CD1c-positive myeloid dendritic cell (primary cell): Measurements from ENCODE around the gene MPST.
A peak's percentile ranks its signal among the peaks of the same experiment; 100 is the strongest.
"Not testable (repeated sequence)": the region's sequence is repeated elsewhere in the genome, so short reads cannot be mapped to it uniquely, and the experiment has no call there.

Source experiments
- DNase-seq: peaks from one replicate; pipeline ENCODE4 v3.0.0-alpha.2; 2016; ENCODE audit errors: extremely low spot score

MPST gene

DNA sequence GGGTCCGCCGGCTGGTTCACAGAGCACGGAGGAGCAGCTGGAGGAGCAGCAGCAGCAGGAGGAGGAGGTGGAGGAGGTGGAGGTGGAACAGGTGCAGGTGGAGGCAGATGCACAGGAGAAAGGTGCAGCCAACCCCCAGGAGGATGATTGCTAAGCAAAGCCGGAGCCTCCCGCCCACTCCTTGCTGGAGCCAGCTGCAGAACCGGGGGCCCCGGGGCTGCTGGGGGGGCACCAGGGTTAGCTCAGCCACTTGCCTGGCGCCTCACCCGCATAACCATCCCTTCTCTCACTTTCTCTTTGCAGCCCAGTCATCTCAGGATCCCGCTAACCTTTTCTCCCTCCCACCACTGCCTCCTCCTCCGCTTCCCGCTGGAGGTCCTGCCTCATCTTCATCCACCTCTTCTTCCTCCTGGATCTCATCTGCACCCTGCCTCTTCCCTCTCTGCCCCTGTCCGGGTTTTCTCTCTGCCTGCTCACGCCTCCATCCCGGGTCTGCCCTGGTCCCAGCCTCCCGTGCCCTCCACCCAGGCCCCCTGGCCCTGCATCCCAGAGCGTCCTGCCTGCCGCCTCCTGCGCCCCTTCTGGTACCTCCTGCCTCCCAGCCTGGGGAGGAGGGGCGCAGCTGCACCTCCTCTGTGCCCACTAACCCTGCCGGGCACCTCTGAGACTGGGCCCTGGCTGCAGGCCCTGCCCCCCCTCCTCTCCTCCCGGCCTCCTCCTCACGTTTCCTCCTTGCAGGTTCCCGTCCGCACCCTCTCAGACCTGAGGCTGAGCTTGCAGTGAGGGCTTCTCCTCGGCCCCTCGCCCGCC is 41.5 kb downstream of the MPST start:
- no peak for DNase-seq

GRCh38 chr22:37061611-37062375 is 42.3 kb downstream of the MPST start:
- no peak for DNase-seq

- no peak for DNase-seq
Observed at GRCh38 chr22:37062376-37062675, 42.8 kb downstream of the MPST start.

DNA sequence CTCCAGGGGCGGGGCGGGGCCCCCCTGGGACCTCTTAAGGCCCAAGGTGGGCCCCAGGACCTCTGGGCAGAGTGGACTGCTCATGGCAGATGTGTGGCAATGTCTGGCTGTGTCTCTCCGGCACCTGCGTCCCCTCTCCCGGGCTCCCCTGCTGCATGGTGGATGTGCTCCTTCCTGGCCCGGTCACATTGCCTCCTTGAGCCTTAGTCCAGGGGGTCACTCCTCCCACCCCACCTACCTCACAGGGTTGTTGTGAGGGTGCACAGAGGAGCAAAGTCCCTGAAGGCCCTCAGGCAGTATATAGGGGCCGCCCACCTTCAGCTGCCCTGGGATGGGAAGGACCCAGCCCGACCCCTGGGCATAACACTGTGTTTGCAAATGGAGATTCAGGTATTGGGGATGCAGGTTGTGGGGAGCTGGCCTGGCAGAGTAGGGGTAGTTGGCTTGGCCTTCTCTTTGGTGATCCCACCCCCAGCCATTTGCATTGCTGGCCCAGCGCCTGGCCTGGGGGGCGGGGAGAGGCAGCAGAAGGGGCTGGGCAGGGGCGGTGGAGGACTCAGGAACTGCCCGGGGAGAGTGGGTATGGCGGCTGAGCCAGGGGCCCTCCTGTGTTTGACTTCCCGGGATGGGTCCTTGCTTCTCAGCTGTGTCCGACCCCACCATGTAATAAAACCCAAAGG is 43.3 kb downstream of the MPST start:
- no peak for DNase-seq

- DNase-seq = no peak
Observed at GRCh38 chr22:37063431-37064420, 44.2 kb downstream of the MPST start.

GRCh38 chr22:37064553-37064952 is 45.0 kb downstream of the MPST start:
- no peak for DNase-seq

DNA sequence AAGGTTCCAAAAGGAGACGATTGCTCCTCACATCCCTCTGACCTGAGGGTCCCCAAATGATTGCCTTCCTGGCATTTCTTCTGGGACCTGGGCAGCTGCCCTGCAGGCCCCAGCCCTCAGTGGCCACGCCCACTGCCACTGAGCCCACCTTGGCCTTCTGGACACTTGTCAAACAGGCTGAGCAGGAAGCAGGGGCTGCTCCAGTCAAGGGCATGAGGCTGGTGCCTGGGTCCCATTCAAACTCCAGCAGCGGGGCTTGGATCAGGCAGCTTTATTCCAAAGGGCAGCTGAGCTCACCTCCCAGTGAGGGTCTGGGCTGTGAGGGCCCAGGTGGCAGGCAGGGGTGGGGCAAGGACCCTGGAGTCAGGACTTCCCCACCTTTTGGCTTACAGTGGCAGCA is 45.6 kb downstream of the MPST start:
- DNase-seq = no peak

DNA sequence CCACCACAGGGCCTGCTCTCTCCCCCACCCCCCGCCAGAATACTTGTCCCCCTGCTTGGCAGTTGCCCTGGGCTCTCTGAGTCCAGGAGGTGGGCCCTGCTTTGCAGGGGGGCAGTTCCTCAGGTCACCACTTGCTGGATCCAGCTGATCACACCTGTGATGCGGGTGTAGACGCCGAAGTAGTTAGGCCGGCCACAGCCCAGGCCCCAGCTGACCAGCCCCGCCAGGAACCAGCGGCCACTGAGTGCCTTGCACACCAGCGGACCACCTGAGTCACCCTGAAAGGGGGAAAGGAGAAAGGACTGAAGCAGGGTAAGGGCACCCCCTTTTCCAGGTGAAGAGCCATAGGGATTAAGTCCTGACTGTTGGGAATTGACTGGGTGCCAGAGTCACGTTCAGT is 46.4 kb downstream of the MPST start:
- no peak for DNase-seq

DNA sequence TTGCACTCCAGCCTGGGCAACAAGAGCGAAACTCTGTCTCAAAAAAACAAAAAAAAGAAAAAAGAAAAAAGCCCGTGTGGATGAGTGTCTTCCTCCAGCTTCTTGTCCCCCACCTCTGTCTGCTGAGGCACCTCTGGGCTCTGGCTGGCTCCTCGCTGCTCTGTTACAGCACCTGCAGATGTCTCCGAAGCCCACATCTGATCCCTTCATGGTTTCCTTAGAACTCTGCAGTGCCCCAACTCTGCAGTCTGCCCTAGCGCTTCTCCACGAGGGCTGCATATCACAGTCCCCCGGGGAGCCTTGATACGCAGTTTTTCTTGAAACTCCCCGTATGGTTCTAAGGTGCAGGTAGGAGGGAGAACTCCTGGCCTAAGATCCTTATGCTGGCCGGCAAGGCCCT is 47.9 kb downstream of the MPST start:
- DNase-seq = no peak

DNA sequence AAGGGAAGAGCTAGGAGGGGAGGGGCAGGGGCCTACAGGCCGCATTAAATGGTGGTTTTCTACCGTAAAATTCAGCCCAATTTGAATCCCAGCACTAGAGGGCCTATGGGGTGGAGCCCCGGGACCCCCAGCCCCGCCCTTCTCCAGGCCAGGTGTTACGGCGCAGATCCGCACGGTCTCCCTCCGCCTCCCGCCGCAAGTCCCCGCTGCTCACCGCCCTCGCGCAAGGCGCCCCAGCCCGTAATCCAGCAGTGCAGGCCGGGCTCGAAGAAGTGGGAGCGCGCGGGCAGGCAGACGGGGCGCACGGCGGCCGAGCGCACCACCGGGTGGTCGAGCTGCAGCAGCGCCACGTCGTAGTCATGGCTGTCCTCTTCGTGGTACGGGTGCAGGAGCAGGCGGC is 49.3 kb downstream of the MPST start:
- no peak for DNase-seq

- no peak for DNase-seq
Observed at GRCh38 chr22:37069319-37069718, 49.8 kb downstream of the MPST start.

GRCh38 chr22:37069719-37070118 is 50.2 kb downstream of the MPST start:
- no peak for DNase-seq

GRCh38 chr22:37070334-37070733 is 50.8 kb downstream of the MPST start:
- DNase-seq = no peak

- DNase-seq = no peak
Observed at GRCh38 chr22:37070744-37071143, 51.2 kb downstream of the MPST start.

DNA sequence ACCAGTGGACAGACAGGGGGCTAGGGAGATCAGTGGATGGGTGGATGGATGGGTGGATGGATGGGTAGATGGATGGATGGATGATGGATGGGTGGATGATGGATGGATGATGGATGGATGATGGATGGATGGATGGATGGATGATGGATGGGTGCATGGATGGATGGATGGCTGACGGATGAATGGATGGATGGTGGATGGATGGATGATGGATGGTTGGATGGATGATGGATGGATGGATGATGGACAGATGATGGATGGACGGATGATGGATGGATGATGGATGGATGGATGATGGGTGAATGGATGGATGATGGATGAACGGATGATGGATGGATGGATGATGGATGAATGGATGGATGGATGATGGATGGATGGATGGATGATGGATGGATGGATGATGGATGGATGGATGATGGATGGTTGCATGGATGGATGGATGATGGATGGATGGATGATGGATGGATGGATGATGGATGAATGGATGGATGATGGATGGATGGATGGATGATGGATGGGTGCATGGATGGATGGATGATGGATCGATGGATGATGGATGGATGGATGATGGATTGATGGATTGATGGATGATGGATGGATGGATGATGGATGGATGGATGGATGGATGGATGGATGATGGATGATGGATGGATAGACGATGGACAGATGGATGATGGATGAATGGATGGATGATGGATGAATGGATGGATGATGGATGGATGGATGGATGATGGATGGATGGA is 52.5 kb downstream of the MPST start:
- not testable (repeated sequence) for DNase-seq

- DNase-seq = no peak
Observed at GRCh38 chr22:37072673-37073072, 53.1 kb downstream of the MPST start.

- no peak for DNase-seq
Observed at GRCh38 chr22:37074537-37074936, 55.0 kb downstream of the MPST start.

DNA sequence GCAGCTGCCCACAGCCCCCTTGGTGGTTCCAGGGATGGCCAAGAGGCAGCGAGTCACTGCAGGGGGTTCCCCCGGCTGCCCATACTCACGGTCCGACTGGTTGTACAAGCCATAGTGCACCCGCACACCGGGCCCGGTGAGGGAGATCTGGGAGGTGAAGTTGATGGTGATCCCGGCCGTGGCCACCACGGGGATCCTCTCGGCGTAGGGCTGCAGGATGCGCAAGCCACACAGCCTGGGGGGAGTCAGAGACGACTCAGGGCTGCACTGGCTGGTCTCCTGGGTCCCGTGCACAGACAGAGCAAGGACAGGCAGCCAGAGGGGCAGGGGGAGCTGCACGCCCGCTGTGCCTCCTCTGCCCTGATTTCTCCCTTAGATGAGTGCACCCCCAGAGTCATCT is 55.5 kb downstream of the MPST start:
- DNase-seq = no peak

DNA sequence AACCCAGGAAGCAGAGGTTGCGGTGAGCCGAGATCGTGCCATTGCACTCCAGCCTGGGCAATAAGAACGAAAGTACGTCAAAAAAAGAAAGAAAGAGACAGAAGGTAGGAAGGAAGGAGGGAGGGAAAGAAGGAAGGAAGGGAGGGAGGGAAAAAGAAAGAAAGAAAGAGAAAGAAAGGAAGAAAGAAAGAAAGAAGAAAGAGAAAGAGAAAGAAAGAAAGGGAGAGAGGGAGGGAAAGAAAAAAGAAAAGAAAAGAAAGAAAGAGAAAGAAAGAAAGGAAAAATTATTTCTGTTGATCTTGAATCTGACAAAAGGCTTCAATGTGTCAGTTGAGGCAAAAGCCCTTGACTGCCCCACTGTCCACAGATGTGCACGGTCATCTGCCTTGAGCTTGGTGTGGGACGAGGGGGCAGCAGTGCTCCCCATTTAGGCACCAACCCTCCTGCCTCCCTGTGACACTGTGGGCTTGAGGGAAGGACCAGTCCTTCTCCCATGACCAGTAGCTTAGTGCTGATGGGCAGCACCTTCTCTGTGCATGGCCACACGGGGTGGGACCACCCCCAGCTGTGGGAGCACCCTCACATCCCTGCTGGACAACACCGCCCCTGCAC is 56.4 kb downstream of the MPST start:
- no peak for DNase-seq

DNA sequence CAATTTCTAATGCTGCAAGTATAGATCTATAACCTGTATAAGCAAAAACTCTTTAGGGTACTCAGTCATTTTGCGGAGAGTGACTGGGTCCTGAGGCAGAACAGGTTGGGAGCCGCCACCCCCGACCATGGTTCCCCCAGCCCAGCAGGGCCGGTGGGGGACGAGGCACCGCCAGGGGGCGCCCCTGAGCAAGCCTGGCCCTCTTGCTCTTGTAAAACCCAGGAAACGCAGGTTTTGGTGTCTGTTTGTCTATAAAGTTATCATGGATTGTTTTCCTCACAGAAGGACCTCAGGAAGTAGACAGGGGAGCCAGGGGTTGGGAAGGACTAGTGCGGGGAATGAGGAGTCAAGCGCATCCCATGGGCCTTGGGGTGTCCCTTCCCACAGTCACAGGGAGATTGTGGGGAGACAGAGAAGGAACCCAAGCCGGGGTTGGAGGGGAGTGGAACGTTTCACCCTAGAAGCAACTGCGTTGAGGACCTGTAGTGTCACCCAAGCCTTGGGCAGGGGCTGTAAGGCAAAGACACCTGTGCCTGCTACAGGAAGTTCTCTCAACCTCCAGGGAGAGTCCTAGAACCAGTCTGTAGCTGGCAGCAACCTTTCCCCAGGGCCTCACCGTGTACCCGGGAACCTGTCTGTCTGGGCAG is 58.4 kb downstream of the MPST start:
- peak; percentile 72 for DNase-seq
